HG02763 (cell line): ENCODE measurements around the gene SPDYE3.
"Not testable (repeated sequence)": the region's sequence is repeated elsewhere in the genome, so short reads cannot be mapped to it uniquely, and the experiment has no call there.

Source experiments
- ATAC-seq: cut with Tn5 transposase; IDR thresholded peaks from one replicate; pipeline ENCODE4 v1.9.1; 2021; ENCODE audit warnings: mild to moderate bottlenecking, moderate library complexity; ENCODE audit not compliant: unreplicated experiment

The SPDYE3 gene

DNA sequence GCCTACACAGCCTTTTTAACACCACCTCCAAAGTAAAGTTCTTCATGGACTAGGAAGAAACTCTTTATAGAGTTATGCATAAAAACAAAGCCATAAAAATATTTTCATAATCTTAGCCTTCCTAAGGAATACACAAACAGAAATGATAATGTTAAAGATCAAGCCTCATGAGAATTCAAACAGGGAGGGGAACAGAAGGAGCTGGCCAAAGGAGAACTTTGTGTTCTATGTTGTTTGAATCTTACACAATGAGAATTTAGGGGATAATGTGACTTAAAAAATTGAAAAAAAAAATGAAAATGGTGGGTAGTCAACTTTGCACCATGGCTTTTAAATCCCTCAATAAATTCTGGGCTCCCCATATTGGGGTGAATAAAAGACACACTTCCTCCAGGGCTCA lies 41.3 kb downstream of the SPDYE3 start:
- ATAC-seq: no peak

DNA sequence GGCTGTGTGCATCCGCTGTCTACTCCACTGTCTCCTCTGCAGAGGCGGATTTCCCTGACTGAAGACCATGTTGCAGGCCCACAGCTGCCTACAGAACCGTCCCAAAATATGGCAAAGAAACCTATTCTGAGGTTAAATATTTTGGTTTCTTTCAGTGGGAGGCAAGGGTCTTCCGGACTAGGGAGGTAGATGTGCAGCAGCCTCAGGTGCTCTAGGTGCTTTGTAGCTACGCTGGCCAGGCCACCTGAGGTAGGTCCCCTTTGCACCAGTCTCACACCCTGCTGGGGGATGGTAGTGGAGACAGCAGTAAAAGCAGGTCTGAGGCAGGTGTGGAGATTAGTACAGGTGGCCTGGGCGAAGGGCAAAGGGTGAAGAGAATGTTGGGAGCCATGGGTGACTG lies 42.3 kb downstream of the SPDYE3 start:
- ATAC-seq: no peak

DNA sequence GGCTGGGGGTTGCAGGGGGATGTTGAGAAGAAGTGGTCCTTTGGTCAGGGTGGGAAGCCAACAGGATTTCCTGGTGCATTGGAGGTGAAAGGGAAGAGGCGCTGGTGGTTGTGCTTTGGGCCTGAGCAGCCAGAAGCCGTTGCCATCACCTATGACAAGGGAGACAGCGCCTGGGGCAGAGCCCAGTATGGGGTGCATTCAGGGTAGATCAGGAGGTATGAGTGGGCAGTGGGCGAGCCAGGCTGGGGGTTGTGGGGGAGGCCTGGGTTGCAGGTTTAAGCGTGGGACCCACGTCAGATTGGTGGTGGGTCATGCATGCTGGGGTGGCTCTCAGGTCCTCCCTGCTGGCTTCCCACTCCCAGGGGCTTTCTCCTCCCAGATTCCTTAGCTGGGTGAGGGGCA lies 44.2 kb downstream of the SPDYE3 start:
- no peak for ATAC-seq

DNA sequence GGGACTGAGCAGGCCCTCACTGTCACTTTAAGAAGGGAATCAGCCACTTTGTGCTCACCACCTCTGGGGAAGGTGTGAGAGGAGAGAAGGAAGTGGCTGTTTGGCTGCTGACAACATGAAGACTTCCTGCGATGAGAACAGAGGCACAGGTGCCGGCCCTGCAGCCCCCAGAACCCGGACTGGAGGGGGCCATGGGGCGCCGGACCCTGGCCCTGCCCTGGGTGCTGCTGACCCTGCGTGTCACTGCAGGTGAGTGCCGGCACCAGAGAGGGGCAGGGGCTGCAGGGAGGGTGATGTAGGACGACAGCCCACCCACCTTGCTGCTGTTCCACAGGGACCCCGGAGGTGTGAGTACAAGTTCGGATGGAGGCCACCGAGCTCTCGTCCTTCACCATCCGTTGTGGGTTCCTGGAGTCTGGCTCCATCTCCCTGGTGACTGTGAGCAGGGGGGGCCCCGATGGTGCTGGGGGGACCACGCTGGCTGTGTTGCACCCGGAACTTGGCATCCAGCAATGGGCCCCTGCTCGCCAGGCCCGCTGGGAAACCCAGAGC lies 44.8 kb downstream of the SPDYE3 start:
- ATAC-seq: not testable (repeated sequence)

DNA sequence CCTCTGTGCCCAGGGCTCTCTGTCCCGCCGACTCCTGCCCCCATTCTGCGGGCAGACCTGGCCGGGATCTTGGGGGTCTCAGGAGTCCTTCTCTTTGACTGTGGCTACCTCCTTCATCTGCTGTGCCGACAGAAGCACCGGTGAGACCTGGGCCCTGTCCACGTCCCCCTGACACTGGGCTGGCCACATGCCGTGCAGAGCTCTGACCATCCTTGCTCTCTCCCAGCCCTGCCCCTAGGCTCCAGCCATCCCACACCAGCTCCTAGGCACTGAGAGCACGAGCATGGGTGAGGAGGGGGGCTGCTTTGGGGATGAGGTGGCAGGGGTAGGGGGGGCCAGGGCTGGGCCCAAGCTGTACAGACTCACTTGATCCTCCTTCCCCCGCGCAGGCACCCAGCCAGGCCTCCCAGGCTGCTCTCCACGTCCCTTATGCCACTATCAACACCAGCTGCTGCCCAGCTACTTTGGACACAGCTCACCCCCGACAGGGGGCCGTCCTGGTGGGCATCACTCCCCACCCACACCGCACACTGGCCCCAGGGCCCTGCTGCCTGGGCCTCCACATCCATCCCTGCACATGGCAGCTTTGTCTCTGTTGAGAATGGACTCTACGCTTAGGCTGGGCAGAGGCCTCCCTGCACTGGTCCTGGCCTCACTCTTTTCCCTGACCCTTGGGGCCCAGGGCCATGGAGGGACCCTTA lies 45.6 kb downstream of the SPDYE3 start:
- no peak for ATAC-seq

DNA sequence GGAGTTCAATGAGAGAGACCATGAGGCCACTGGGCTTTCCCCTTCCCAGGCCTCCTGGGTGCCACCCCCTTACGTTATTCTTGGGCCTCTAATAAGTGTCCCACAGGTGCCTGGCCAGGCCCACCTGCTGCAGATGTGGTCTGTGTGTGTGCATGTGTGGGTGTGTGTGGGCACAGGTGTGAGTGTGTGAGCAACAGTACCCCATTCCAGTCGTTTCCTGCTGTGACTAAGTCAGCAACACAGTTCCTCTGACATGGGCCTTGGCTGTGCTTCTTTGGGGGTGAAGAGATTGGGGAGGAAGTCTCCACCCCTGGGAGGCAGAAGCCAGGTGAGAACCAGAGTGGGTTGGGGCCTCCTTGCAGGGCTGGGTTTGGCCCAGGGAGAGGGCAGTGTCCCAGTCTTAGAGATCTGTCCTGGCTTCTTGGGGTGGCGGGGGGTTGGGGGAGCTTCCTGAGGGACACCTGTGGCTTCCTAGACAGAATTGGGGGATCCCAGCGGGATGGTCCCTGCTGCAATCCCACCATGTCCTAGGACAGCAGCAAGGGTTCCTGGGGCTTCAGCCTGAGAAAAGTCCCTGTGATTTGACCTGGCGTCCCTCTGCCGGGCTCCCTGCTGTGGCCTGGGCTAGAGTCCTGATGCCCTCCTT lies 46.3 kb downstream of the SPDYE3 start:
- ATAC-seq: no peak

DNA sequence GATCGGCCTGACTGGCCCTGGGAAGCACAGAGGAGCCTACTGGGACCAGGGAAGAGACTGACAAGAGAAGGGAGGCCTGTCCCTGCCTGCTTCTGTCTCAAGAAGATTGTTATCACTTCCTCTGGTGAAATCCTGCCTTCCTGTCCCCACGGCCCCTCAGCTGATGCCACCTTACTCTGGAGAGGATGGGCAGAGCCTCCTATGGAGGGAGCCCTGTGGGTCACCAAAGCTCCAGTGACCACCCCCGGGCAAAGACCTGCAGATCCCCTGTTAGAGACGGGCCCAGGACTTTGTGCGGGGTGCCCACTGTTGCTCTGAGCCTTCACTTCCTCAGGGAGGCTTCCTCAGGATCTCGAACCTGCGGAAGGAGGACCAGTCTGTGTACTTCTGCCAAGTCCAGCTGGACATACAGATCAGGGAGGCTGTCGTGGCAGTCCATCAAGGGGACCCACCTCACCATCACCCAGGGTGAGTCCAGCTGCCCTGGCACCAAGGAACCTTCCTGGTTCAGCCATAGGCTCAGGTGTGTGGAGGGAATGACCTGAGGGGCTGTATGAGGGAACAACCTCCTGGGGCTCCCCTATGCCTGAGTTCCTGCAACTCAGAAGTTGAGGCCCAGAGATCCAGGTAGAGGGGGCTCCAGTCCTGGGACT lies 49.0 kb downstream of the SPDYE3 start:
- ATAC-seq: no peak

DNA sequence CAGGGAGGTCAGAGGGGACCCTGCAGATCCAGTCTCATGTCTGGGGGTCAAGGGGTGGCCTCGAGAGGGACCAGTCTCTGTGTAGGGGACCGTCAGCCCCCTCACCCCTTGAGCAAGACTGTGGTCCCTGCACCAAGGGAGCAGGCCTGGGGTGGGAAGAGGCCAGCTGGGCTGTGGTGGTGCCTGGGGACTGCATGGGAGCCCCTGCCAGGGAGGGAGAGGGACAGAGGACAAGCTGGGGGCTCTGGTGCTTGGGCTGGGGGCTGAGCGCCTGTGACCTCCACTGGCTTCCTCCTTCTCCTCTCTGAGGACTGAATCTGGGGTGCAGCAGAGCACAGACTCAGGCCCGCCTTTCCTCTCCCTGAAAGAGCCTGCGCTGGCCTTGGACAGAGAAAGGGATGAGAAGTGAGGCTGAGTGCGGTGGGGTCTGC lies 49.6 kb downstream of the SPDYE3 start:
- no peak for ATAC-seq

DNA sequence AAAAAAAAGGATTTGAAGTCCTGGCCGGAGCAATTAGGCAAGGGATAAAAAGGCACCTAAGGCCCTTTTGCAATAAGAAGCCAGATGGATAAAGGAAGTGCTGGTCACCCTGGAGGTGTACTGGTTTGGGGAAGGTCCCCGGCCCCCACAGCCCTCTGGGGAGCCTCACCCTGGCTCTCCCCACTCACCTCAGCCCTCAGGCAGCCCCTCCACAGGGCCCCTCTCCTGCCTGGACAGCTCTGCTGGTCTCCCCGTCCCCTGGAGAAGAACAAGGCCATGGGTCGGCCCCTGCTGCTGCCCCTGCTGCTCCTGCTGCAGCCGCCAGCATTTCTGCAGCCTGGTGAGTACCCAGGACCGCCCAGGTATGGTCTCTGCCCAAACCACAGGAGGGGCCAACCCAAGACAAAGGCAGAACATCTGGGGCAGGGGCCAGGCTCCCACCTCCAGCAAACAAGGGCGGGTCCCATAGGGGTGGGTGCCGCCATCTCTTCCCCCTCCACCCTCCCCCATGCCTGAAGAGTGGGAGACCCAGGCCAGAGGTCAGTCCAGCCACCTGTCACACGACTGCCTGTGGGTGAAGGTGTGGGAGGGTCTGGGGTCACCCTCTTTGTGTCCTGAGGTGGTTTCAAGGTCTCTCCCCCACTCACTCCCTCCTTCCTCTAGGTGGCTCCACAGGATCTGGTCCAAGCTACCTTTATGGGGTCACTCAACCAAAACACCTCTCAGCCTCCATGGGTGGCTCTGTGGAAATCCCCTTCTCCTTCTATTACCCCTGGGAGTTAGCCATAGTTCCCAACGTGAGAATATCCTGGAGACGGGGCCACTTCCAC lies 50.7 kb downstream of the SPDYE3 start, which contains the start of gene PILRB:
Gene PILRB, plus strand, starts transcription at position 91 of the 830 bp plus-strand sequence. Its CDS starts 186 bp downstream, at position 277.
- no peak for ATAC-seq

DNA sequence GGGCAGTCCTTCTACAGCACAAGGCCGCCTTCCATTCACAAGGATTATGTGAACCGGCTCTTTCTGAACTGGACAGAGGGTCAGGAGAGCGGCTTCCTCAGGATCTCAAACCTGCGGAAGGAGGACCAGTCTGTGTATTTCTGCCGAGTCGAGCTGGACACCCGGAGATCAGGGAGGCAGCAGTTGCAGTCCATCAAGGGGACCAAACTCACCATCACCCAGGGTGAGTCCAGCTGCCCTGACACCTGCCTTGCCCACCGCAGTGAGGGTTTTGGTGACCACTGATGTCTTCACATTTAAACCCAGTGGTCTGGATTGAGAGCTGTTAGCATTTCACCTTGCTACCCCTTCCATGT lies 51.3 kb downstream of the SPDYE3 start:
- no peak for ATAC-seq

DNA sequence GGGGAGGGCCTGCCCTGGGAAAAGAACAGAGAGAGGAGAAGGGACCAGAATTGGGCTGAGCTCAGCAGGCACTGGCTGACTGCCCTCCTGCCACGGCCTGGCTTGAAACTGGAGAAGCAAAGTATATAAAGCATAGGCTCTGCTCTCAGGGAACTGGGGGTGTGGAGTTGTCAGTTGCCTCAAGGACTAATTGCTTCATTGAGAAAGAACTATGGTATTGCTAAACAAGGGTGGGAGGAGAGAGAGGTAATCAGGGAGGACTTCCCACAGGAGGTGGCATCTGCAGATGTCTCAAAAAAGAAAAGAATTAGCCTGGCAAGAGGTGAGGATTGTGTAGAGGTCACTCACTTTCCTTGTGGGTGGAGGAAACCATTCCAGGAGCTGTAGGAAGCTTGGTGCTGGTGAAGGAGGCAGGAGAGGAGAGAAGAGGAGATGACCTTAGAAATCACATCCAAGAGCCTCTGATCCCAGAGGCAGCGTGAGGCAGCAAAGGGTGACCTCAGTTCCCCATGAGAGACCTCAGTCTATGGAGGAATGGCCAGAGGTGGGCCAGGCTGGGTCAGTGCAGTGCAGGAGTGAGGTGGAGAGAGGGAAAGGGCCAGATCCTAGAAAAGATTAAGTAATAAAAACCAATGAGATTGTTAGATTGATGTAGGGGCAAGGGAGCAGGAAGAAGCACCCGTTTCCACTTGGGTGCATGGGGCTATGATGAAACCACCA lies 52.8 kb downstream of the SPDYE3 start:
- no peak for ATAC-seq

DNA sequence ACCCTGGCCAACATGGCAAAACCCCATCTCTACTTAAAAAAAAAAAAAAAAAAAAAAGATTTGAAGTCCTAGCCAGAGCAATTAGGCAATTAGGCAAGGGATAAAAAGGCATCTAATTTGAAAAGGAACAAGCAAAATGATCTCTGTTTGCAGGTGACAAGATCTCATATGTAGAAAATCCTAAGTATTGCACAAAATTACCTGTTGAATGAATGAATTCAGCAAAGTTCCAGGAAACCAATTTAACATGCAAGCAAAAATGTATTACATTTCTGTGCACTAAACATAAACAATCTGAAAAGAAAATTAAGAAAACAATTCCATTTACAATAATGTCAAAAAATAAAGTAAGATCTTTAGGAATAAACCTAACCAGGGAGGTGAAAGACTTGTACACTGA lies 55.6 kb downstream of the SPDYE3 start:
- no peak for ATAC-seq

DNA sequence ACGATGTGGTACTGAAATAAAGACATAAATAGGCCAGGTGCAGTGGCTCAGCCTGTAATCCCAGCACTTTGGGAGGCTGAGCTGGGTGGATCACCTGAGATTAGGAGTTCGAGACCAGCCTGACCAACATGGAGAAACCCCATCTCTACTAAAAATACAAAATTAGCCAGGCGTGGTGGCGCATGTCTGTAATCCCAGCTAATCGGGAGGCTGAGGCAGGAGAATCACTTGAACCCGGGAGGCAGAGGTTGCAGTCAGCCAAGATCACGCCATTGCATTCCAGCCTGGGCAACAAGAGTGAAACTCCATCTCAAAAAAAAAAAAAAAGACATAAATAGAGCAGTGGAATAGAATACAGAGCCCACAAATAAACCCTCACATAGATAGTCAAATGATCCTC lies 56.3 kb downstream of the SPDYE3 start:
- ATAC-seq: not testable (repeated sequence)

DNA sequence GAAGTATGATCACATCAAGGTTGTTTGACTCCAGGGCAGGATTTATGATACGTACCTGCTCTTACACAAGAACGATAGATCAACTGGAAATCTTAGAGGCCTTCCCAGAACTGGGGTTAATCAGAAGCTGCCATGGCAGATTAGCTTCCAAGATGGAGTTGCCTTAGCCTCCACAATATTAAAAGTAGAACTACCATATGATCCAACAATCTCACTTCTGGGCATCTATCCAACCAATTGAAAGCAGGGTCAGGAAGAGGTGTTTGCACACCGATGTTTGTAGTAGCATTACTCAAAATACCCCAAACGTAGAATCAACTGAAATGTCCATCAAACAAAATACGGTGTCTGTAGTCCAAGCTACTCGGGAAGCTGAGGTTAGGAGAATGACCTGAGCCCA lies 57.0 kb downstream of the SPDYE3 start:
- no peak for ATAC-seq

DNA sequence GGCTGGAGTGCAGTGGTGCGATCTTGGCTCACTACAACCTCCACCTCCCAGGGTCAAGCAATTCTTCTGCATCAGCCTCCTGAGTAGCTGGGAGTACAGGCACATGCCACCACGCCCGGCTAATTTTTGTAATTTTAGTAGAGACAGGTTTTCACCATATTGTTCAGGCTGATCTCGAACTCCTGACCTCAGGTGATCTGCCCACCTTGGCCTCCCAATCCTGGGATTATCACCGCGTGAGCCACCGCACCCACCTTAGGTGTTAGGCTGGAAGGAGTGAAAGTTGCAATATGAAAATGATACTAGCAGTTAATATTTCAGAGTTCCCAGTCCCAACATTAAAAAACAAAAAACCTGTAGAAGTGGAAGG lies 58.5 kb downstream of the SPDYE3 start:
- not testable (repeated sequence) for ATAC-seq

DNA sequence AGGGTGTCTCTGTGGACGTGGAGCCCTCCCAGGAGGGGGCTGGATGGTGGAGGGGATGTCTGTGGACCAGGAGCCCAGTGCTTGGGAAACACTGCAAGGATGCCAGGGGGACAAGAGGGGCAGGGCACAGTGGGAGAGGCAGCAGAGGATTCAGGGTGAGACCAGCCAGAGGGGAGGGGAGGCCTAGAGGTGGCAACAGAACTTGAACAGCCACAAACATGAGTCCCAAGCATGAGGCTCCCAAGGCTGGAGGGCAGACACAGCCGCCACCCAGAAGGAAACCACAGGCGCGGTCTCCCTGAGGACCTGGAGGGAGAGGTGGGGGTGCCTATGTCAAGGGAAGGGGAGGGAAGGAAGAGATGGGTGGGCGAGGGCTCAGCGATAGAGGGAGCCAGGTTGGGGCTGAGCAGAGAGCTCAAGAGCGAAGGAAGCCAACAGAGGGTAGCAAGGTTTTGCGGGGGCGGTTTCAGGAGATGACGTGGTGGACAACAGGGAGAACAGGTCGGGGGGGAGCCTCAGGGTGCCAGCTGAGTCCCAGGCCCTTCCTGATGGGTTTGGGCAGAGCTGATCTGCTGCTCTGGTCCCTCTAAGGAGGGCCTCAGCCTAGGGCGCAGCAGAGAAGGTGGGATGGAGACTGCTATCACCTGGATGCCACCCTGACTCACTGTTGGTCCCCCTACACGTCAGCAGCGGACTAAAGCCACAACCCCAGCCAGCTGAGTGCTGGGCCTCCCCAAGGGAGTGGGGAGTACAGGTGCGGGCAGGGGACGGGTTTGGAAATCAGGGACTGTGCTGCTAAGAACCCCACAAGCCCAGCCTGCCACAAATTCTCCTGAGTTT lies 59.1 kb downstream of the SPDYE3 start:
- ATAC-seq: no peak

DNA sequence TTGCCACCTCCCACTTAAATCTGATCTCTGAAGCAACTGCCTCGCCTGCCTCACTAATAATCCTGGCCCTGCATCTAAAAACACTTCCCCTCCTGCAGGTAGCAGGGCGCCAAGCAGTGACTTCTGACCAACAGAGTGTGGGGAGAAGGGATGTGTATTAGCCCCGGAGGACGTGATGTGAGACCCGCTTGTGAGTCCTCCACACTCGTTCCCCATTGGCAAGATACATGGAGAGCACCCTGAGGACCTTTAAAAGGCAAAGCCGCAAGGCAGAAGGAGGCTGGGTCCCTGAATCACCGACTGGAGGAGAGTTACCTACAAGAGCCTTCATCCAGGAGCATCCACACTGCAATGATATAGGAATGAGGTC lies 59.7 kb downstream of the SPDYE3 start:
- no peak for ATAC-seq

DNA sequence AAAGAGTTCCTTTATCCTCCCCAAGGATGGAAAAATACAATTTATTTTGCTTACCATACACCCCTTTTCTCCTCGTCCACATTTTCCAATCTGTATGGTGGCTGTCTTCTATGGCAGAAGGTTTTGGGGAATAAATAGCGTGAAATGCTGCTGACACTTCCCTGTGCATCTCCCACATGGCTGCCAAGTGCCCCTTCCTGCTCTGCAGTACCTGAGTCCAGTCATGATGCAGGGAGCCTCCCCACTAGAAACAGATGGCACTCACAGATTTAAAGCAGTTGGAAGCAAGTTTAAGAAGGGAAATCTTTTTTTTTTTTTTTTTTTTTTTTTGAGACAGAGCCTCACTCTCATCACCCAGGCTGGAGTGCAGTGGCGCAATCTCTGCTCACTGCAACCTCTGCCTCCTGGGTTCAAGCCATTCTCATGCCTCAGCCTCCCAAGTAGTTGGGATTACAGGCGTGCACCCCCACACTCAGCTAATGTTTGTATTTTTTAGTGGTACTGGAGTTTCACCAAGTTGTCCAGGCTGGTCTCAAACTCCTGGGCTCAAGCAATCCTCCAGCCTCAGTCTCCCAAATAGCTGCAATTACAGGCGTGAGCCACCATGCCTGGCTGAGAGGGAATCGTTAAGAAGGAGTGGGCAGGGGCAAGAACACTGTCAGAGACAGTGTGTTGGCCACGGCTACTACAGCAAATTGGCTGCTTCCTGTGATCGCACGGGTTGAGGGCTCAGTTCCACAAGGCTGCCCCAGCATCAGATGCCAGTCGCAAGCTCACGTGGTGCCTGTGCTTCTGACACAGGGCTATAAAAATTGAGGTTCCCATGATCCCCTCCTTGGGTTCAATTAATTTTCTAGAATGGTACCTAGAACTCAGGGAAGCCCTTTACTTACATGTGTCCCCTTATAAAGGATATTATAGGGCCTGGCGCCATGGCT lies 60.4 kb downstream of the SPDYE3 start:
- no peak for ATAC-seq
